Measurements from ENCODE around the gene CDH12. TPM values are rescaled to one million over a fixed set of nuclear protein-coding genes. Genes with fewer than 3 reads are reported as not detected.

The CDH12 gene
- polyA plus RNA-seq, 1 experiment = not detected

DNA sequence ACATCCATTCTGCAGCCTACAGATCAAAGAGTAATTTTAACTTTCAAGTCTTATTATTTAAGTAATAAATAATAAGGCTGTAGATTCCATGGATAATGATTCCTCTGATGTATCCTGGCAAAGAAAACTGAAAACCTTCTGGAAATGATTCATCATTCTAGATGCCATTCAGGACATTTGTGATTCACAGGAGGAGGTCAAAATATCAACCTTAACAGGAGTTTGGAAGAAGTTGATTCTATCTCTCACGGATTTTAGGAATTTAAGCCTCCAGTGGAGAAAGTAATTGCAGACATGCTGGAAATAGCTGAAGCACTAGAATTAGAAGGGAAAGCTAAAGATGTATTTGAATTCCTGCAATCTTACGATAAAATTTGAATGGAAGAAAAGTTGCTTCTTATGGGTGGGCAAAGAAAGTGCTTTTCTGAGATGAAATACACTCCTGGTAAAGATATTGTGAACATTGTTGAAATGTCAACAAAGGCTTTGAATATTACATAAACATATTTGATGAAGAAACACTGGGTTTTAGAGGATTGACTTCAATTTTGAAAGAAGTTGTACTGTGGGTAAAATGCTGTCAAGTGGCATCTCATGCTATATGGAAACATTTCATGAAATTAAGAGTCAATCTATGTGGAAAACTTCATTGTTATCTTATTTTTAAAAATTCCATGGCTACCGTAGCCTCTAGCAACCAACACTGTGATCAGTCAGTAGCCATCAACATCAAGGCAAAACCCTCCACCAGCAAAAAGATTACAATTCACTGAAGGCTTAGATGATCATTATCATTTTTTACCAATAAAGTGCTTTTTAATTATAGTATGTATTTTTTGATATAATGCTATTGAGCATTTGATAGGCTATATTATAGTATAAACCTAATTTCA lies 1141.0 kb downstream of the CDH12 start:
- no peak overlapping the region for H3K27ac ChIP-seq (ENCODE audit: low read depth, low read length)
- ChIA-PET POLR2A (no interaction called here), CTCF (no interaction called here)
- DNase-seq (ENCODE audit: low read depth, low spot score) = no peak
- no peak overlapping the region for H3K4me3 ChIP-seq (ENCODE audit: low read depth, low read length)
- H3K27me3 ChIP-seq (ENCODE audit: control insufficient read depth, insufficient read depth, low read length) = no peaks in the 10 kb centered on the region
- TF ChIP-seq, protein P1, sequence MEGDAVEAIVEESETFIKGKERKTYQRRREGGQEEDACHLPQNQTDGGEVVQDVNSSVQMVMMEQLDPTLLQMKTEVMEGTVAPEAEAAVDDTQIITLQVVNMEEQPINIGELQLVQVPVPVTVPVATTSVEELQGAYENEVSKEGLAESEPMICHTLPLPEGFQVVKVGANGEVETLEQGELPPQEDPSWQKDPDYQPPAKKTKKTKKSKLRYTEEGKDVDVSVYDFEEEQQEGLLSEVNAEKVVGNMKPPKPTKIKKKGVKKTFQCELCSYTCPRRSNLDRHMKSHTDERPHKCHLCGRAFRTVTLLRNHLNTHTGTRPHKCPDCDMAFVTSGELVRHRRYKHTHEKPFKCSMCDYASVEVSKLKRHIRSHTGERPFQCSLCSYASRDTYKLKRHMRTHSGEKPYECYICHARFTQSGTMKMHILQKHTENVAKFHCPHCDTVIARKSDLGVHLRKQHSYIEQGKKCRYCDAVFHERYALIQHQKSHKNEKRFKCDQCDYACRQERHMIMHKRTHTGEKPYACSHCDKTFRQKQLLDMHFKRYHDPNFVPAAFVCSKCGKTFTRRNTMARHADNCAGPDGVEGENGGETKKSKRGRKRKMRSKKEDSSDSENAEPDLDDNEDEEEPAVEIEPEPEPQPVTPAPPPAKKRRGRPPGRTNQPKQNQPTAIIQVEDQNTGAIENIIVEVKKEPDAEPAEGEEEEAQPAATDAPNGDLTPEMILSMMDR (IDR thresholded peaks at IDR 0.05; ENCODE audit: low read depth, low read length) = no peak
- H3K9me3 ChIP-seq (ENCODE audit: control insufficient read depth, insufficient read depth, low read length) = no peaks in the 10 kb centered on the region

DNA sequence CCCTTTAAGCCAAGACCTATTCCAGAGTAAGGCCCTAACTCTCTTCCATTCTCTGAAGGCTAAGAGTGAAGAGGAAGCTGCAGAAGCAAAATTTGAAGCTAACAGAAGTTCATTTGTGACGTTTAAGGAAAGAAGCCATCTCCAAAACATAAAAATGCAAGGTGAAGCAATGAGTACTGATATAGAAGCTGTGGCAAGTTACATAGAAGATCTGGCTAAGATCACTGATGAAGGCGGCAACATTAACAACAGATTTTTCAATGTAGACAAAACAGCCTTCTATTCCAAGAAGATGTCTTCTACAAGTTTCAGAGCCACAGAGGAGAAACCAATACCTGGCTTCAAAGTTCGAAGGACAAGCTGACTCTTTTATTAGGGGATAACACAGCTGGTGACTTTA lies 1143.4 kb downstream of the CDH12 start:
- TF ChIP-seq, protein P1 (IDR thresholded peaks at IDR 0.05; ENCODE audit: low read depth, low read length) = no peak
- ChIA-PET CTCF (no interaction called here), POLR2A (no interaction called here)
- H3K9me3 ChIP-seq (ENCODE audit: control insufficient read depth, insufficient read depth, low read length) = no peaks in the 10 kb centered on the region
- no peaks in the 10 kb centered on the region for H3K27me3 ChIP-seq (ENCODE audit: control insufficient read depth, insufficient read depth, low read length)
- no peak for DNase-seq (ENCODE audit: low read depth, low spot score)
- H3K4me3 ChIP-seq (ENCODE audit: low read depth, low read length) = no peak overlapping the region
- no peak overlapping the region for H3K27ac ChIP-seq (ENCODE audit: low read depth, low read length)

DNA sequence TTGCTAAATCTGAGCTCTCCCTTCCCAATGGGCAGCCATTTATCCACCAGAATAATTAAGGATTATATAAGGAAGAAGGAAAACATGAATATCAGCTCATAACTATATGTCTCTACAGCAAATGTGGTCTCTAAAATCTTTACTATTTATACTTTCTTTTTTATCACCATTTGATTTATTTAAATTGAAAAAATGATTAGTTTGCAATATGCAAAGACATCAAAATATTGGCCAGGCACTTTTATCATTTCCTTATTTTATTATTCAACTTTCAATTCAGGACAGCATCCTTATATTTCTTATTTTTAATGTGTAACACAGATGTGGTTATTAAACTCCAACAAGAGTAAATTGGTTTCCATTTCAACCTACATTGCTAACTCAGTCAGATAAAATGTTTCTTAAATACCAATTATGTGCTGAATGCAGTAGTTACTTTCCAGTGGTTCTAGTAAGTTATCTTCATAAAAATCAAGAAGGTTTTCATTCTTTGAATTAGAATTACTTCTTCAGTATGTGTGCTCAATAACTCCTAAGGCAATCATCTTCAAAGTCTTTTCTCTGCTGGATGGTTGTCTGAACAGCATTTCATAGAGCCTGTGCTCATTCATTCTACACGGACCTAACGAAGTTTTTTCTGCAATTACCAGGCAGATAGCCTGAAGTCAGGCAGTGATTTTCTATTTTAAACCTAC lies 1148.0 kb downstream of the CDH12 start:
- no peak for DNase-seq (ENCODE audit: low read depth, low spot score)
- no peak overlapping the region for H3K27ac ChIP-seq (ENCODE audit: low read depth, low read length)
- TF ChIP-seq, protein P1 (IDR thresholded peaks at IDR 0.05; ENCODE audit: low read depth, low read length) = no peak
- ChIA-PET CTCF (no interaction called here), POLR2A (no interaction called here)
- no peaks in the 10 kb centered on the region for H3K9me3 ChIP-seq (ENCODE audit: control insufficient read depth, insufficient read depth, low read length)
- H3K27me3 ChIP-seq (ENCODE audit: control insufficient read depth, insufficient read depth, low read length) = no peaks in the 10 kb centered on the region
- no peak overlapping the region for H3K4me3 ChIP-seq (ENCODE audit: low read depth, low read length)

DNA sequence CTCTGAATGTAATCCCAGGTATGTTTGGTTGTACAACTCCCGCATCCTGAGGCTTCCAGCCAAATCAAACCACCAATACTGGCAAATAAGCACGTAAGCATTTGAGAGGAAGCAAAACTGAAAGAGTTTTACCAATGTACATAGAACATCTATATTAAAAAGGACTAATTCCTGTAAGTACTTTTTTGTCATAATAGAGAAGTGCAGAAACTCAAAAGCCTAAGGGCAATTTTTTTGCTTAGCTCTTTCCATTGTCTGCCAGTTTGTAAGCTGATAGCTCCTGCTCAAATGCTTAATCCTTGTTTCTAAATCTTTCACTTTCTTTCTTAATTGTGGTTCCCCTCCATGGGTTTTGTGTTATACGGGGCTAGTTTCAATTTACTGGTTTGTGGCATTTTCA lies 1151.8 kb downstream of the CDH12 start:
- no peak for DNase-seq (ENCODE audit: low read depth, low spot score)
- POLR2A ChIA-PET = no interaction called here
- Histone ChIP-seq H3K9me3 (ENCODE audit: control insufficient read depth, insufficient read depth, low read length) (no peaks in the 10 kb centered on the region), H3K27me3 (ENCODE audit: control insufficient read depth, insufficient read depth, low read length) (no peaks in the 10 kb centered on the region), H3K4me3 (ENCODE audit: low read depth, low read length) (no peak overlapping the region), H3K27ac (ENCODE audit: low read depth, low read length) (no peak overlapping the region)
- TF ChIP-seq, protein P1 (IDR thresholded peaks at IDR 0.05; ENCODE audit: low read depth, low read length) = no peak
- CTCF ChIA-PET = no interaction called here

Measured in AG04450 (cell line).